ENCODE data around the gene VASP. TPM values are rescaled to one million over a fixed set of nuclear protein-coding genes. Genes with fewer than 3 reads are reported as not detected.
A peak's percentile ranks its signal among the peaks of the same experiment; 100 is the strongest.

VASP gene
- total and polyA plus RNA-seq, 9 of the 15 experiments (the other 6 are each of a cell fraction or from before 2014, with no cell fraction given), result 16.7 to 261 (median 112) TPM

DNA sequence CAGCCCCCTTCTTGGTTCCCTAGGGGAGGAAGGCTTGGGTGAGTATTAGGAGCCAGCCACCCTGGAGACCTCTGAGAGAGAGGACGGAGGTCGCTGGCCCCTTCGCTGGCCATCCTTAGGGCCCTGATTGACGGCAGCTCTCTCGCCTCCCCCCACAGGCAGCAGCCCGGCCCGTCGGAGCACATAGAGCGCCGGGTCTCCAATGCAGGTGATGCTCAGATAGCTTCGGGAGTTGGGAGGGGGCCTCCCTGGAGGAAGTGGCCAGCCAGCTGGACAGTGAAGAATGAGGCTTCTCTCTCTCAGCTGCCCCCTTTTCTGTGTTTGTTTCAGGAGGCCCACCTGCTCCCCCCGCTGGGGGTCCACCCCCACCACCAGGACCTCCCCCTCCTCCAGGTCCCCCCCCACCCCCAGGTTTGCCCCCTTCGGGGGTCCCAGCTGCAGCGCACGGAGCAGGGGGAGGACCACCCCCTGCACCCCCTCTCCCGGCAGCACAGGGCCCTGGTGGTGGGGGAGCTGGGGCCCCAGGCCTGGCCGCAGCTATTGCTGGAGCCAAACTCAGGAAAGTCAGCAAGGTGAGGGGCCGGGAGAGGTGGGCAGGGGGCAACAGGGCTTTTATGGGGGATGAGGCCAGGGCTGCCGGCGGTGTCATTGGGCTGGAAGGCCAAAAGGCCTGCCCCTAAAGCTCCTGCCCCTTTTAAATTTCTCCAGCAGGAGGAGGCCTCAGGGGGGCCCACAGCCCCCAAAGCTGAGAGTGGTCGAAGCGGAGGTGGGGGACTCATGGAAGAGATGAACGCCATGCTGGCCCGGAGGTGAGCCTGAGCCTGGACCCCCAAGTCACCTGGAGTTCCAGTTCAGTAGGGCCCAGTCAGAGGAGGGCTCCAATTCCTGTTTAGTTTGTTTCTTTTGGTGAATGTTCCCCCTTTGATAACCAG lies 15.0 kb downstream of the VASP start:
- in situ Hi-C loops (cut with MboI), result loop anchor here (5.0 kb wide), 1 partner anchor 35 kb away; no protein-coding TSS in a partner anchor

More for the DNA sequence above, 15.0 kb downstream of the VASP start:
- ATAC-seq (no peak), DNase-seq (ENCODE audit: extremely low read depth in 1 of 4, low spot score in 3 of 4) (peak in 1 of 4 experiments; percentile 18), FAIRE-seq (no peak)
- POLR2A ChIA-PET, result interaction anchor here (0.6 to 1.0 kb wide), 3 partner anchors 118 to 333 kb away, joined by 3 read pairs; no protein-coding TSS in a partner anchor
- Histone ChIP-seq H3K27ac (ENCODE audit: extremely low read depth, low read depth, low read length) (no peak overlapping the region), H3K9me1 (ENCODE audit: control insufficient read depth, insufficient read depth, low read length) (peaks cover 5% of the 10 kb centered on the region), H3K4me1 (replicated peaks in 1 of 2; ENCODE audit: control insufficient read depth in 2 of 2, insufficient read depth in 2 of 2, low read length in 2 of 2) (peaks cover 0 to 23% of the 10 kb centered on the region in 2 experiments; a peak in 2 of 5 replicates), H2AFZ (ENCODE audit: low read depth, low read length) (no peak overlapping the region), H4K20me1 (replicated peaks; ENCODE audit: control insufficient read depth, insufficient read depth, low read length) (peaks cover 10% of the 10 kb centered on the region), H3K4me2 (ENCODE audit: insufficient read depth, low read length) (no peak overlapping the region), H3K27me3 (ENCODE audit: control insufficient read depth in 2 of 2, insufficient read depth in 2 of 2, low read length in 2 of 2) (no peaks in the 10 kb centered on the region), H3K9ac (ENCODE audit: insufficient read depth in 1 of 2, low read depth in 2 of 2, low read length in 2 of 2) (peak overlapping the region in 1 of 2 experiments; percentile 29; a peak in 1 of 4 replicates), H3K9me3 (replicated peaks; ENCODE audit: control insufficient read depth, insufficient read depth, low read depth, low read length) (no peaks in the 10 kb centered on the region), H3K79me2 (ENCODE audit: control insufficient read depth, insufficient read depth, low read length) (peaks cover 3% of the 10 kb centered on the region), H3K36me3 (ENCODE audit: control insufficient read depth, insufficient read depth, low read length) (peaks cover 94% of the 10 kb centered on the region), H3K4me3 (no peak overlapping the region)
- WGBS (ENCODE audit: insufficient coverage, low coverage, missing lambda C conversion rate), result 87% methylated on average over 8 of the region's 24 CpGs
- 0 out of 2 replicates have a peak, but pooled peaks have one; percentile 6 for TF ChIP-seq POLR2A (conservative IDR thresholded peaks at IDR 0.05)
- TF ChIP-seq, protein P1, sequence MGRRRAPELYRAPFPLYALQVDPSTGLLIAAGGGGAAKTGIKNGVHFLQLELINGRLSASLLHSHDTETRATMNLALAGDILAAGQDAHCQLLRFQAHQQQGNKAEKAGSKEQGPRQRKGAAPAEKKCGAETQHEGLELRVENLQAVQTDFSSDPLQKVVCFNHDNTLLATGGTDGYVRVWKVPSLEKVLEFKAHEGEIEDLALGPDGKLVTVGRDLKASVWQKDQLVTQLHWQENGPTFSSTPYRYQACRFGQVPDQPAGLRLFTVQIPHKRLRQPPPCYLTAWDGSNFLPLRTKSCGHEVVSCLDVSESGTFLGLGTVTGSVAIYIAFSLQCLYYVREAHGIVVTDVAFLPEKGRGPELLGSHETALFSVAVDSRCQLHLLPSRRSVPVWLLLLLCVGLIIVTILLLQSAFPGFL (CRISPR knock-in tag; IDR thresholded peaks at IDR 0.05), result no peak
- TF ChIP-seq, protein P2, sequence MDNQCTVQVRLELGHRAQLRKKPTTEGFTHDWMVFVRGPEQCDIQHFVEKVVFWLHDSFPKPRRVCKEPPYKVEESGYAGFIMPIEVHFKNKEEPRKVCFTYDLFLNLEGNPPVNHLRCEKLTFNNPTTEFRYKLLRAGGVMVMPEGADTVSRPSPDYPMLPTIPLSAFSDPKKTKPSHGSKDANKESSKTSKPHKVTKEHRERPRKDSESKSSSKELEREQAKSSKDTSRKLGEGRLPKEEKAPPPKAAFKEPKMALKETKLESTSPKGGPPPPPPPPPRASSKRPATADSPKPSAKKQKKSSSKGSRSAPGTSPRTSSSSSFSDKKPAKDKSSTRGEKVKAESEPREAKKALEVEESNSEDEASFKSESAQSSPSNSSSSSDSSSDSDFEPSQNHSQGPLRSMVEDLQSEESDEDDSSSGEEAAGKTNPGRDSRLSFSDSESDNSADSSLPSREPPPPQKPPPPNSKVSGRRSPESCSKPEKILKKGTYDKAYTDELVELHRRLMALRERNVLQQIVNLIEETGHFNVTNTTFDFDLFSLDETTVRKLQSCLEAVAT (IDR thresholded peaks at IDR 0.05), result no peak
- TF ChIP-seq ZBTB7A (IDR thresholded peaks at IDR 0.05; ENCODE audit: borderline replicate concordance, control insufficient read depth, low read depth, low read length), result 0 out of 2 replicates have a peak, but pooled peaks have one; percentile 25
- peak; percentile 57 for TF ChIP-seq RBFOX2 (IDR thresholded peaks at IDR 0.05; ENCODE audit: low read depth, low read length)
- no peak for TF ChIP-seq HDGF (IDR thresholded peaks at IDR 0.05)
- peak; percentile 73 for TF ChIP-seq POLR2G (IDR thresholded peaks at IDR 0.05; ENCODE audit: low read depth, low read length)
- peak; percentile 75 for TF ChIP-seq RBM22 (IDR thresholded peaks at IDR 0.05; ENCODE audit: low read depth, low read length, poor library complexity, severe bottlenecking)
- TF ChIP-seq SMARCA4 (IDR thresholded peaks at IDR 0.05), result no peak
- TF ChIP-seq ZFP36 (IDR thresholded peaks at IDR 0.05; ENCODE audit: low read depth, low read length, partially characterized antibody), result peak; percentile 52
- CTCF ChIA-PET (ENCODE audit: low intra/inter-chr PET ratio), result interaction anchor here (2.4 kb wide), 1 partner anchor 36 kb away, joined by 16 read pairs; no protein-coding TSS in a partner anchor
- no TSS peak for BruUV-seq (replicated peaks)
- intact Hi-C loops (cut with micrococcal nuclease), result loop anchor here (2.0 kb wide), 1 partner anchor 121 kb away; no protein-coding TSS in a partner anchor

Measured in K562 (cell line).